ENCODE measurements around the gene HINFP.

HINFP gene

DNA sequence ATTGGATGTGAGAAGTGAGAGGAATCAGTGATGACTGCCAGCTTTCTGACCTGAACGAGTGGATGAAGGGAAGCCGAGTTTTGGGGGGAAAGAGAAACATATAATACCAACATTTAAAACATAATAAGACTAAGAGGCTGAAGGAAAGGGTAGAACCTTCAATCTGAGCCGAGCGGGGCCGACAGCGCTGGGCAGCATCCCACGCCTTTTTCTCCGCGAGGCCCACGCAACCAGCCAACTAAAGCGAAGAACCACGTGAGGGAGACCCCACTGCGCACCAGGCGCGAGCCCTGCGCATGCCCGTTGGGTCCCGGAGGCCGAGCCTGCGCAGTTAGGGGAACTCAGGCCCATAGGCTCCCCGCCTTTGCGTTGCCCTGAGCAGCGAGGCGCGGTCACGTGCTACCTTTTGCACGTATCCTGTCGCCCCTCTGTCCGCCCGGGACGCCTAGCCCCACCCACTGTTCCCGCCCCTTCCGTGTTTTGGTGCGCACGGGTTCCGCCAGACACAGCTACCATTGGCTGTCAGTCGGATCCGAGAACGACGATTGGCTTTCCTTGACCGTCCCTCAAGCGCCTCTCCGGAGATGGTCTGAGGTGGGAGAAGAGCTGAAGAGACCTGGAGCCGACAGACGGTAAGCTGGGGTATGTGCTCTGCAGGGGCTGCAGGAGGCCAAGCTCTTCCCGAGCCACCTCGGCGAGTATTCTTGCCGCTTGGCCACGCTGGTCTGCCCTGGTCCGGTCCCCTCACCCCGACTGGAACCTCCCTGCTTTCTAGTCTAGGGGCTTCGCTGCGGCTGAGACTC lies at the start of gene HINFP:
Gene HINFP, plus strand, starts transcription at position 573 of the 803 bp plus-strand sequence. CDS start 5,365 bp downstream, outside the sequence.
- FAIRE-seq = peak; percentile 94
- TF ChIP-seq POLR2A (IDR thresholded peaks at IDR 0.05; ENCODE audit: low read depth, low read length) = peak; percentile 64
- DNase-seq (ENCODE audit: insufficient read length, low spot score) = peak; percentile 89

DNA sequence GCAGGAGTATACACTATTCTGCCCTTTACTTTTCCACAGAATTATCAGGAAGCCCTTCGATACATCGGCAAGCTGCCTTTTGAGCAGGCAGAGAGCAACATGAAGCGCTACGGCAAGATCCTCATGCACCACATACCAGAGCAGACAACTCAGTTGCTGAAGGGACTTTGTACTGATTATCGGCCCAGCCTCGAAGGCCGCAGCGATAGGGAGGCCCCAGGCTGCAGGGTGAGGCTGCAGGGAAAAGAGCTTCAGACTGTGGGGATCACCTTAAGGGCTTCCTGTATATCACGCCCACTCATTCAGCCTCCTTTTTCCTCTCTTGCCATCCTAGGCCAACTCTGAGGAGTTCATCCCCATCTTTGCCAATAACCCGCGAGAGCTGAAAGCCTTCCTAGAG lies 43.5 kb upstream of the HINFP start:
- DNase-seq (ENCODE audit: insufficient read length, low spot score) = no peak
- no peak for TF ChIP-seq POLR2A (IDR thresholded peaks at IDR 0.05; ENCODE audit: low read depth, low read length)
- FAIRE-seq = no peak

DNA sequence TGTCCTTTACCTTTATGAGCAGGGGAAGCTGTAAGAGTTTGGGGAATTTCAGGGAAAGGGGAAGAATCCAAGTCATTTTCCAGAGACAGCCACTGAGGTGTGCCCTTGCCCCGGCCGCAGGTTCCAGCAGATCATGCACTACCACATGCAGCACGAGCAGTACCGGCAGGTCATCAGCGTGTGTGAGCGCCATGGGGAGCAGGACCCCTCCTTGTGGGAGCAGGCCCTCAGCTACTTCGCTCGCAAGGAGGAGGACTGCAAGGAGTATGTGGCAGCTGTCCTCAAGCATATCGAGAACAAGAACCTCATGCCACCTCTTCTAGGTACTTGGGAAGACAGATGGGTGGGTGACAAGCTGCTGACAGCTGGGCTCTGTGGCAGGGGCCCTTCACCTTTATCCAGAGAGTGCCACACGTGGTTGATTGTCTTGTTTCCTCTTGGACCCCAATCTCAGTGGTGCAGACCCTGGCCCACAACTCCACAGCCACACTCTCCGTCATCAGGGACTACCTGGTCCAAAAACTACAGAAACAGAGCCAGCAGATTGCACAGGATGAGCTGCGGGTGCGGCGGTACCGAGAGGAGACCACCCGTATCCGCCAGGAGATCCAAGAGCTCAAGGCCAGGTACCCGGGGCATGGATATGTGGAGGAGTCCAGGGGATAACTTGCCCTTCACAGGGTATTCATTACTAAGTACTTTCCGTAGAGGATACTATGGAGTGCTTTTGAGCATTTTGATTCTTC lies 42.5 kb upstream of the HINFP start:
- no peak for TF ChIP-seq POLR2A (IDR thresholded peaks at IDR 0.05; ENCODE audit: low read depth, low read length)
- DNase-seq (ENCODE audit: insufficient read length, low spot score) = no peak
- FAIRE-seq = no peak

DNA sequence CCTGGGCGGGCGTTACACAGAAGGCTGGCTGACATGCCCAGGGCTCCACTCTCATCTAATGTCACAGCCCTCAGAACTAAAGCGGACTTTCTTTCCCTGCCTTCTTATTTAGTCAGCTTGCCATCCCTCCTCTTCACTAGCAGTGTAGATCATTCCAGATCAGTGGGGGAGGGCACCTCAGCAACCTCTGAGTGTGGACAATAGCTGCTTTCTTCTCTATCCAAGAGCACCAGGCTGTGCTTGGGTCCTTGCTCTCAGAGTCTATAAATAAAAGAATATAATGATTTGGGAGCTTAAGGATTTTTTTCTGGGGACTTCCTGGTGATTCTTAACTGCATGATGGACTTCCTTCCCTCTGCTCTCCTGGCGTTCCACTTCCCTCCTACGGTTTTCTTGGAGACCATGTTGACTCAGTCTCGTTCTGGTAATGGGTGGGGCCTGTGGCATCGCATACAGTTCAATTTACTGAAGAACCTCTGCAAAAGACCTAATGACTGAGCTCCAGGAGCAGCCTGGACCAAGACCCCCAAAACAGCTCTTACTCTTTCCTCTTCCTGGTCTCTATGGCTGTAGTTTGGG lies 39.6 kb upstream of the HINFP start:
- FAIRE-seq (no peak), DNase-seq (ENCODE audit: insufficient read length, low spot score) (no peak)
- TF ChIP-seq POLR2A (IDR thresholded peaks at IDR 0.05; ENCODE audit: low read depth, low read length) = no peak

DNA sequence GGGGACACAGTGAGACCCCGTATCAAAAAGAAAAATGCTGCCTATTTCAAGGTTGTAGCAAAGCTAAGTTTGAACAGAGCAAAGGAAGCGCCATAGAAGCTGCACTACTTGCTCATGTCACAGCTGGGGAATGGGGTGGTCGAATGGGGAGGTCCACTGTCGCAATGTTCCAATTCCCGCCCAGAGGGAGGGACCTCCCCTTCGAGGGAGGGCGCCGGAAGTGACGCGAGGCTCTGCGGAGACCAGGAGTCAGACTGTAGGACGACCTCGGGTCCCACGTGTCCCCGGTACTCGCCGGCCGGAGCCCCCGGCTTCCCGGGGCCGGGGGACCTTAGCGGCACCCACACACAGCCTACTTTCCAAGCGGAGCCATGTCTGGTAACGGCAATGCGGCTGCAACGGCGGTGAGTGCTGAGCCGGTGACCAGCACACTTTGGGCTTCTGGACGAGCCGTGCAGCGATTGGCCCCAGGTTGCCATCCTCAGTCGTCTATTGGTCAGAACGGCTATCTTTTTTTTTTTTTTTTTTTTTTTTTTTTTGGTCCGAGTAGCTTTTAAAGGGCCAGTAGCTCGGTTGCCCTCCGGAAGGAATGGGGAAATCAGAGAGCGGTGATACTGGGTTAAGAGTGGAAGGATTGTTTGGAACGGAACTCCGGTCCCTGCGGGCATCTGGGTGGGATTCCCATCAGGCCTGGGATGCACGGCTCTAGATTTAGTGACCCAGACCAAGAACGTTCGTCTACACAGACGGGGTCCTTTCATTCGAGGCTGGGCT lies 36.5 kb upstream of the HINFP start, which contains the start of gene HMBS:
Gene HMBS, plus strand, starts transcription at position 219 of the 774 bp plus-strand sequence. Its CDS starts 153 bp downstream, at position 372.
- peak; percentile 73 for FAIRE-seq
- TF ChIP-seq POLR2A (IDR thresholded peaks at IDR 0.05; ENCODE audit: low read depth, low read length) = peak; percentile 65; the same call in 1 of the 2 replicates
- peak; percentile 72 for DNase-seq (ENCODE audit: insufficient read length, low spot score)

GRCh38 chr11:119085437-119085847 lies 35.9 kb upstream of the HINFP start:
- DNase-seq (ENCODE audit: insufficient read length, low spot score) (no peak), FAIRE-seq (no peak)

GRCh38 chr11:119087123-119087522 lies 34.3 kb upstream of the HINFP start:
- FAIRE-seq (no peak), DNase-seq (ENCODE audit: insufficient read length, low spot score) (no peak)
- TF ChIP-seq POLR2A (IDR thresholded peaks at IDR 0.05; ENCODE audit: low read depth, low read length) = no peak

More at GRCh38 chr11:119085437-119085847, 35.9 kb upstream of the HINFP start:
- TF ChIP-seq POLR2A (IDR thresholded peaks at IDR 0.05; ENCODE audit: low read depth, low read length) = no peak

- DNase-seq (ENCODE audit: insufficient read length, low spot score) = no peak
- FAIRE-seq = no peak
- TF ChIP-seq POLR2A (IDR thresholded peaks at IDR 0.05; ENCODE audit: low read depth, low read length) = no peak
These were observed 33.6 kb upstream of the HINFP start for GRCh38 chr11:119087747-119088241.

- no peak for TF ChIP-seq POLR2A (IDR thresholded peaks at IDR 0.05; ENCODE audit: low read depth, low read length)
- FAIRE-seq (no peak), DNase-seq (ENCODE audit: insufficient read length, low spot score) (no peak)
These were observed 33.0 kb upstream of the HINFP start for GRCh38 chr11:119088406-119088805.

GRCh38 chr11:119089319-119089718 lies 32.1 kb upstream of the HINFP start:
- no peak for TF ChIP-seq POLR2A (IDR thresholded peaks at IDR 0.05; ENCODE audit: low read depth, low read length)
- FAIRE-seq (no peak), DNase-seq (ENCODE audit: insufficient read length, low spot score) (no peak)

DNA sequence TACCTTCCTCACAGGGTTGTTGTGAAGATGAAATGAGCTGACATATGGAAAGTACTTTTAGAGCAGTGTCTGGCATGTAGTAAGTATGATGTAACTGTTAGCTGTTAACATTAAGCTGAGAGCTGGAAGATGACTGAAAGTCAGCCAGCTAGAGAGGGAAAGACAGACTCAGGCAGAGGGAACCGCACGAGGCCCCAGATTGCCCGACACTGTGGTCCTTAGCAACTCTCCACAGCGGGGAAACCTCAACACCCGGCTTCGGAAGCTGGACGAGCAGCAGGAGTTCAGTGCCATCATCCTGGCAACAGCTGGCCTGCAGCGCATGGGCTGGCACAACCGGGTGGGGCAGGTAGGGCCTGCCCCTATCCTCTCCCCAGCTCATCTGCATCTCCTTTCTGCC lies 30.2 kb upstream of the HINFP start:
- no peak for DNase-seq (ENCODE audit: insufficient read length, low spot score)
- FAIRE-seq = no peak
- TF ChIP-seq POLR2A (IDR thresholded peaks at IDR 0.05; ENCODE audit: low read depth, low read length) = no peak

GRCh38 chr11:119091966-119092879 lies 29.2 kb upstream of the HINFP start:
- FAIRE-seq (no peak), DNase-seq (ENCODE audit: insufficient read length, low spot score) (no peak)
- TF ChIP-seq POLR2A (IDR thresholded peaks at IDR 0.05; ENCODE audit: low read depth, low read length) = no peak
